GM19099 (cell line): Measurements from ENCODE around the gene SIPA1L3.

Experiments
- POLR2A ChIP-seq: IDR thresholded peaks from 3 replicates; pipeline ENCODE4 v1.6.1; 2011; ENCODE audit warnings: low read depth; ENCODE audit not compliant: insufficient read length; ENCODE audit errors: extremely low read depth

SIPA1L3 gene

DNA sequence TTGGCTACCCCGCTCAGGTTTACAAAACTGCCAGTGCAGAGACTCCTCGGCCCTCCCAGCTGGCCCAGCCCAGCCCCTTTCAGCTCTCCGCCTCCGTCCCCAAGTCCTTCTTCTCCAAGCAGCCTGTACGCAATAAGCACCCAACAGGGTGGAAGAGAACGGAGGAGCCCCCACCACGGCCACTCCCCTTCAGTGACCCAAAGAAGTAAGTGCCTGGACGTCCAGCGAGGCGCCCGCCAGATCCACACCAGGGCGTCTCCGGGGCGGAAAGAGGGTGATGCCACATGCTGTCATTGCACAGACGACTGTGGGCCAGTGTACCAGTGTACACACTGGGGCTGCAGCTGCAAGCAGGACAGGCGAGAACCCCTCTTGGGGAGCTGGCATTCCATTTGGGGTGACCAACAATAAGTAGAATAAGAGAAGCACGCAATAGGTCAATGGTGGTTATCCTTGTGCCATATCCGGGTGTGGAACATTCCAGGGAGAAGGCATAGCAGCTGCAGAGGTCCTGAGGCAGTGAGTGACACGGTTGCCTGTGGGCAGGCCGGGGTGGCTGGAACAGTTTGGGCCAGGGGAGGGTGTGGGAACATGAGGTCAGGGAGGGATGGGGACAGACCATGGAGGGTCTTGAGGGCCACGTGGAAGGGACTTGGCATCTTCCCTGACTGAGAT, 275.7 kb downstream of the SIPA1L3 start:
- TF ChIP-seq POLR2A, result no peak

DNA sequence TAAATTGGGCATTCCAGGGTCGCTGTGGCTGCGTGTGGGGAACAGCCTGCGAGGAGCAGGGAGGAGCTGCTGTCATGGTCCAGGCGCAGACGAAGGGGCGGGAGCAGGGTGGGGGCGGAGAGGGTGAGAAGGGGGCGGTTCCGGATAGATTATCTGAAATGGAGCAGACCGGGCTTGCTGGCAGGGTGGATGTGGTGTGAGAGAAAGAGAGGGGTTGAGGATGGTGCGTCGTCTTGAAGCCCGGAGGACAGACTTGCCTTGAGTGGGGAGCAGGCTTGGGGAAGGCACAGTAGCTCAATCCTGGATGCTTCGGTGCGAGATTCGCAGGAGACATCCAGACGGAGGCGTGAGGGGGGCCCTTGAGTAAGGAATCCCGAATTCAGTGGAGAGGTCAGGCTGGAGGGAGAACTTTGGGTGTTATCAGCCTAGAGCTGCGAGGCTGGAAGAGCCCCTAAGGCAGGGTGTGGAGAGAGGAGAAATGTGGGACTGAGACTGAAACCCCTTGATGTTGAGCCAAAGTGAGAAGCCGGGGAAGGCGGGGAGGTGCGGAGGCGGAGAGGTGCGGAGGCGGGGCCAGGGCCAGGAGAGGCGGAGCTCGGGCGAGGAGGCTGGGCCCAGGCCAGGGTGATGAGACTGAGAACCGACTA, 276.4 kb downstream of the SIPA1L3 start:
- TF ChIP-seq POLR2A, result no peak

DNA sequence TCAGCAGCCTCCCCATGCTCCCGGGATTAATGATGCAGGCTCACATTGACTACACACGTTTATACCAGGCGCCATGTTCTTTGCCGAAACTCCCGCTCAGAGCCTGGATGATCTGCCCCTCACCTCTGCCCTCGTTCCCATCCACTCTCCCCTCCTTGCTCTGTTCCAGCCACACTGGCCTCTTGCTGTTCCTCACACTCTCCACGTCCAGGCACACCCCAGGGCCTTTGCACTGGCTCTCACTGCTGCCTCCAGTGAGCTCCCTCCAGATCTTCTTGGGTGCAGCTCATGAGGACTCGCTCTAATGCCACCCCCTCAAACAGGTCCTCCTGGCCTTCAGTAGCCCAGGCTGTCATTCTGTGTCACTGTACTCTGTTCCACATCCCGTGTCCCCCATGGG, 277.8 kb downstream of the SIPA1L3 start:
- TF ChIP-seq POLR2A, result no peak

DNA sequence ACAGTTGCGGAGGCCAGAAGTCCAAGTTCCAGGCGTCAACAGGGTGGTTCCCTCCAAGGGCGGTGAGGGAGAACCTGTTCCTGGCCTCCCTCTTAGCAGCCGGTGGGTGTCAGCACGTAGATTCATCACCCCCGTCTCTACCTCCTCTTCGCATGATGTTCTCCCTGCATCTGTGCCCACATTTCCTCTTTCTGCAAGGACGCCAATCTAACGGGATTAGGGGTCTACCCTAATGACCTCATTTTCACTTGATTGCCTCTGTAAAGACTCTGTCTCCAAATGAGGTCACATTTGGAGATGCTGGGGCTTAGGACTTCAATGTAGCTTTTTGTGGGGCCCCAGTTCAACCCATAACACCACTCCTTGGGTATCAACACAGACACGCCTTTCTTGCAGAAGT, 278.6 kb downstream of the SIPA1L3 start:
- no peak for TF ChIP-seq POLR2A

DNA sequence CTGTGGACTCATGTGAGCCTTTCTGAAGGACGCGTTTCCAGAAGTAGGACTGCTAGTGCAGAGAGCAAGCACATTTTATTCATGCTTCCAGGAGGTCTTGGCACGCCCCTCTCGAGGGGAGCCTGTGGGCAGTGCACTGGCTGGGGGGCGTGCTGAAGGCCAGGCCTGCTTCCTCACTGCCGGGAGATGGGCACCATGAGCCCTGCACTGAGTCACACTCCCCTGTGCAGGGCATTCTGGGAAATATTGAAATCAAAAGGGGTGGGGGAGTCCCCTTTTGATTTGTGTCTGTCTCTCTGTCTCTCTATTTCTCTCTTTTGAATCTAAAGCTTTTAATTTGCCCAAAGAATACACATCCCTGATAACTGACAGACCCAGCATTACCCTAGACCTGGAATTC, 283.1 kb downstream of the SIPA1L3 start:
- TF ChIP-seq POLR2A, result no peak

DNA sequence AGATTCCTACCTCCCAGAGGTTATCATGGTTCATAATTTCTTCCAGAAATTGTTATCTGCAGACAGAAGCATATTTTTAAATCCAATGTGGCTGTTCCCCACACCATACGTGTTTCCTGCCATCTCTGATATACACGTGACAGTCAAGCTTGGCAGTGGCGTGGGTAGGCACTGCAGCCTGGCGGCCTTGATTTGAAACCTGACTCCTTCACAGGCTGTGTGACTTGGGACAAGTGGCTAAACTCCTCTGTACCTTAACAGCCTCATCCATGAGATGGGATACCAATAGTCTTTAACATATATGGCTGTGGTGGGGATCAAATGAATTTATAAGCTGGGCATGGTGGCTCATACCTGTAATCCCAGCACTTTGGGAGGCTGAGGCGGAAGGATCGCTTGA, 283.8 kb downstream of the SIPA1L3 start:
- TF ChIP-seq POLR2A, result no peak

DNA sequence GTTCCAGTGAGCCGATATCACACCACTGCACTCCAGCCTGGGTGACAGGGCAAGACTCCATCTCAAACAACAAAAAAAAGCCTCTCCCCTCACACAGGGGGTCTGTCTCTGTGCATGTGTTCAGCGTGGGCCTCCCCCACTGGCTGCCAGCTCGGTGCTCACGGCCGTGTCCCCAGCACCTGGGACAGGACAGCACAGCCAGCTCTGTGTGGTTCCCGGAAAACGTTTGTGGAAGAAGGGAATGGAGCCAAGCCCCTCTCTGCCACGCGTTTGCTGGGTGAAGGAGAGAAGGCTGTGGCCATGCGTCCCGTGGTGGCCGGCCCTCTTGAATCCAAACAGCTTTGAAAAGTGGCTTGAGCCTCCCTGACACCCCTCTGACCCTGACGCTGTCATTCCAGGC, 284.7 kb downstream of the SIPA1L3 start:
- TF ChIP-seq POLR2A, result no peak

DNA sequence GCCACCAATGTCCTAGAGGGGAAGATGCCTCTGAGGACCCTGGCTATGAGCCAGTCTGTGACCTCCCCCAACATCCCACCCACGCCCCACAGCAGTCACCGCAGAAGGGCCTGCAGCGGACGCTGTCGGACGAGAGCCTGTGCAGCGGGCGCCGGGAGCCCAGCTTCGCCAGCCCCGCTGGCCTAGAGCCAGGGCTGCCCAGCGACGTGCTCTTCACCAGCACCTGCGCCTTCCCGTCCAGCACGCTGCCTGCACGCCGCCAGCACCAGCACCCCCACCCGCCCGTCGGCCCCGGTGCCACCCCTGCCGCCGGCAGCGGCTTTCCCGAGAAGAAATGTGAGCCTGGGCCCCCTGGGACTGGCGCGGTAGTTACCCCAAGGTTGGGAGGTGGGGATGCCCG, 286.4 kb downstream of the SIPA1L3 start:
- no peak for TF ChIP-seq POLR2A

DNA sequence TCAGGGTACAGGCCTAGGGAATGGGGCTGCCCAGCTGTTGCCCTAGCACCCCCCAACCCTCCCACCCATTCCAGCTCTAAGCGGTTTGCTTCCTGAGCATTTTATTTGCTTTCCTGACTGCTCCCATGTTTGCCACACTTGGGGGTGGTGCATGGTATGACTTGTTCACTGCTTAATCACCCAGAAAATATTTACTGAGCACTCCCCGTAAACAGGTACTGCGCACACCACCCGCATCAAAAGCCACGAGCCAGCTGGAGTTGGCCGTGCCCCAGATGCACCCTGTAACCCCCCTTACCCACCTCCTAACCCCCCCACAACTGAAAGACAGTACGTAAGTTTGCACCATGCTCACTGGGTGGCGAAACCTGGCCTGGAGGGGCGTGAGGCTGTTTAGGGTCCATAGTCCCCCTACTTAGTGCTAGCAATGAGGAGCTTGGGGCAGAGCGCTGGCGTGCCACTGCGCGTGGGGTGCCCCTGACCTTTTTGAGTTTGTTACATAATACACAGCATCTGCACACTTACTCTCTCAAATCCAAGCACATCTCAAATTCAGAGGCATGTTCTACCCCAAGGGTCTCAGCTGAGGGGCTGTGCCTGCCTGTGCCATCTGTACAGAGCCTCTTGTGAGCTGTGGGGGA, 287.2 kb downstream of the SIPA1L3 start:
- no peak for TF ChIP-seq POLR2A

DNA sequence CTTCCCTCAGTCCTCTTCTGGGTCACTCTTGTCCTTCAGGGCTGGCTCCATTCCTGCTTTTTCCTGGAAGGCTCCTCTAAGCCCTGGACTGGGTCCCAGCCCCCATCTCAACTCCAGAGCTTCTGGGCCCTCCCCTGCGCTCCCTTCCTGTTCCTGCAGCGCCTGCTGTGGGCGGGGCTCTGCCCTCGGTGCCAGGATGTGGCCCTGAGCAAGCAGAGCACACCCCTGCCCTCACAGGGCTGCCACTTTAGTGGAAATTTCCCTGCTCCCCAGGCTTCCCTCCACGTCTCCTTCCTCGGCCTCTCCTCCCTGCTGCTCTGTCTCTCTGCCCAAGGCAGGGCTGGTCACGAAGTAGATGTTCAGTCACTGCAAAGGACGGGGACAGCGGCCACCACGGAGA, 288.2 kb downstream of the SIPA1L3 start:
- no peak for TF ChIP-seq POLR2A

DNA sequence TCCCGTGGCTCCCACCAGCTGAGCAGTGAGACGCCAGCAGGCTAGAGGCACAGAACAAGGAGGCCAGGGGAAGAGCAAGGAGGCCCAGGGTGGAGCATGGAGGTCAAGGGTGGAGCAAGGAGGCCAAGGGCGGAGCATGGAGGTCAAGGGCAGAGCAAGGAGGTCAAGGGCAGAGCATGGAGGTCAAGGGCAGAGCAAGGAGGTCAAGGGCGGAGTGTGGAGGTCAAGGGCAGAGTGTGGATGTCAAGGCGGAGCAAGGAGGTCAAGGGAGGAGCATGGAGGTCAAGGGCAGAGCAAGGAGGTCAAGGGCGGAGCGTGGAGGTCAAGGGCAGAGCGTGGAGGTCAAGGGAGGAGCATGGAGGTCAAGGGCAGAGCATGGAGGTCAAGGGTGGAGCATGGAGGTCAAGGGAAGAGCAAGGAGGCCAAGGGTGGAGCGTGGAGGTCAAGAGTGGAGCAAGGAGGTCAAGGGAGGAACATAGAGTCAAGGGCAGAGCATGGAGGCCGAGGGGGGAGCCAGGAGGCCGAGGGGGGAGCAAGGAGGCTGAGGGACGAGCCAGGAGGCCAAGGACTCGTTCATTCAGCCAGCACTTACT, 289.3 kb downstream of the SIPA1L3 start:
- no peak for TF ChIP-seq POLR2A

DNA sequence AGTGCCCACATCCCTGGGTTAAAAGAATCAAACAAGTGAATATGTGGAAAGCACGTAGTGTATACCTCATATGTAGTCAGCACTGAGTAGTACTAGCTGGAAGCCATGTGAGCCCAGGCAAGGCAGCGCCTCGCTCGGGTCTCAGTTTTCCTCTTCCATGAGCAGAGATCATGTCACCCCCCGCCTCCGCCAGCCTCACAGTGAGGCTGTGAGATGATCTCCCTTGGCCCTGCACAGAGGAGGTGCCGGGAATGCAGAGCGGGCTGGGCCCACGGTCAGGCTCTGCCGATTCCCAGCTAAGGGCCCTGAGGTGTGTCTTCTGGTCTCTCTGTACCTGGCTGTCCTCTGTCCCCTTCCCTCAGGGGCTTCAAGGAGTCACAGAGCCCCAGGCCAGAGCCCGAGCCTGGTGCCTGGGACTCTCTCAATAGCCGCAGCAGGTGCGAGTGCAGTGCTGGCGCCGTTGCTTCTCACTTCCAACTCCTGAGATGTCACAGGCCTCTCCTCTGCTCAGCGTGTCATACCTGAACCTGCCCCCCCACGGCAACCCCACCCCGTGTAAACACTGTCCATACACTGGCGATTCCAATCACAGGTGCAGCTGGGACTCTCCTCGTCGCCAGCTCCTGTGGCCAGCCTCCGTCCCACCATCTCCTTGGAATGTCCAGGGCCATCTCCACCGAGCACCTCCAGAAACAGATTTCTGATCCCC, 290.1 kb downstream of the SIPA1L3 start:
- no peak for TF ChIP-seq POLR2A

DNA sequence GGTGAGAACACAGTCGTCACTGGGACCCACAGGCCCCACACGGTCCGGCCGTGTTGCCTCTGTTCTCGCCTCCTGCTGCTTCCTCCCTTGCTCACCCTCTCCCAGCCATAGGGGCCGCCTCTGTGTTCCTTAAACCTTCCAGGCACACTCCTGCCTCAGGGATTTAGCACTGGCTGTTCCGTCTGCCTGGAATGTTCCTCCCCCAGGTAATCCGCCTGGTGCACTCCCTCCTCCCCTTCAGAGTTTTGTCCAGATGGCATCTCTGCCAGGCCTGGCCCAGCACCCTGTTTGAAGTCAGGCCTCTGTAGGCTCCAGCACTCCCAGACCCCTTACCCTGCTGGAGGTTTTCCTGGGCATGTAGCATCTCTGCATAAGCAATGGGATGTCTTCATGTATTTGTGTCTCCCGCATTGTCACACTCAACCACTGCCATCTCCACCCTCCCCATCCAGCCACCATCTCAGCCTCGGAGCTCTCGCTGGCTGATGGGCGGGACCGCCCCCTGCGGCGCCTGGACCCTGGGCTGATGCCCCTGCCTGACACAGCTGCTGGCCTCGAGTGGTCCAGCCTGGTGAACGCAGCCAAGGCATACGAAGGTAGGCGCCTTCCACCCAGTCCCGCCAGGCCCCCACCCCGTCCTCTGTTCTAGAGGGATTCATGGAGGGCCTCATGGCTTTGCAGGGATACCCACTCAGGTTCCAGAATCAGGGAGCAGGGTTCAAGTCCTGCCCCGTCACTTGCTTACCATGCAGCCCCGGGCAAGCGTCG, 291.1 kb downstream of the SIPA1L3 start:
- TF ChIP-seq POLR2A, result no peak

DNA sequence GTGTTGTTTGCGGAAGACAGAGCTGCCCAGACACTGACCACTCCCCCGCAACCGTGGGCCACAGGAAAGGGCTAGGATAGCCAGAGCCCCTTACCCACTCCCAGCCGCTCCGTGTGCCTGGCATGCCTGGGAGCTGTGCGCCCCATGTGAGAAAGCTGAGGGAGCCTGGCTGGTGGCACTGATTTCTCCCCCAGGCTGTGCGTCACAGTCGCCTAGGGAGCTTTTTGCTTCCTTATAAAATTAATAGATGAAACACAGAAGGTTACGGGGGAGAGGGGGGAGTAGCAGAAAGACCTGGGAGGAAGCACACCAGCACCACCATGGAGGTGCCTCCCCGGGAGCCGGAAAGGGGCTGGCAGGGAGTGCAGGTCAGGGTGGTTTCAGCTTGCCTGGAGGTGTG, 292.3 kb downstream of the SIPA1L3 start:
- TF ChIP-seq POLR2A, result no peak

DNA sequence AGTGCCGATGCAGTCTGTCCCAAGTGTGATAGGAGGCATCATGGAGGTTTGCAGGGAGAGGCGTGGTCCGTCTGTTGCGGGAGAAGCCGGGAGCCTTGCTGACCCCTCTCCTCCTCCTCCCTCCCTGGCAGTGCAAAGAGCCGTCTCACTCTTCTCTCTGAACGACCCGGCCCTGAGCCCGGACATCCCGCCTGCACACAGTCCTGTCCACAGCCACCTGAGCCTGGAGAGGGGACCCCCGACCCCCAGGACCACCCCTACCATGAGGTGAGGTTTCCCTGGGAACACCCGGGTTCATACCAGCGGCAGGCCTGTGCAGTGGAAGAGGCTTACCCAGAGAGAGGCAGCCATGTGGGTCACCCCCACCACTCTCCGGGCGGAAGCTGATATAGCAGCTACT, 294.7 kb downstream of the SIPA1L3 start:
- no peak for TF ChIP-seq POLR2A
